PC-9 (cell line): Measurements from ENCODE around the gene TAF3. TPM values are rescaled to one million over a fixed set of nuclear protein-coding genes. Genes with fewer than 3 reads are reported as not detected.
A peak's percentile ranks its signal among the peaks of the same experiment; 100 is the strongest.

Experiments used
- BruUV-seq: library from RNA; stranded (reverse); fragments of 400-500 nt; replicated peaks from 2 replicates; lab custom pipeline; 2021; lab: Mats Ljungman, UMichigan
- CTCF ChIA-PET: fragments of 300-600 bp; sonication (Branson Sonifier 250); formaldehyde crosslinking; loops from one replicate; lab custom pipeline; 2022; ENCODE audit warnings: antibody characterized with exemption; lab: Charles Lee
- POLR2A ChIA-PET: fragments of 300-600 bp; sonication (Branson Sonifier 250); formaldehyde crosslinking; loops from one replicate; lab custom pipeline; 2022; ENCODE audit warnings: antibody characterized with exemption; ENCODE audit not compliant: unreplicated experiment; lab: Charles Lee
- DNase-seq, 2 experiments: peaks; one replicate each; pipeline versions ENCODE4 v3.0.0 to v3.0.0-alpha.2; 2015 to 2022; ENCODE audit warnings: mixed read lengths in 1 of 2
- H2AFZ ChIP-seq: fragments of 200-600 bp; sonication (generic); 2 replicates; pipeline ENCODE4 v1.8.1; 2017; ENCODE audit warnings: antibody characterized with exemption
- H3F3A ChIP-seq: fragments of 200-600 bp; sonication (generic); 2 replicates; pipeline ENCODE4 v1.8.1; 2017; ENCODE audit warnings: antibody characterized with exemption, mild to moderate bottlenecking, low read depth; ENCODE audit not compliant: insufficient read depth
- H3K27ac ChIP-seq: fragments of 200-600 bp; sonication (generic); 2 replicates; pipeline ENCODE4 v1.6.1; 2016; ENCODE audit warnings: mixed run types
- H3K27me3 ChIP-seq: fragments of 200-600 bp; sonication (generic); 2 replicates; pipeline ENCODE4 v1.6.1; 2016; ENCODE audit warnings: low read depth, mixed run types; ENCODE audit not compliant: insufficient read depth
- H3K36me3 ChIP-seq: fragments of 200-600 bp; sonication (generic); 2 replicates; pipeline ENCODE4 v1.6.1; 2016; ENCODE audit warnings: low read depth, mixed run types
- H3K4me1 ChIP-seq: fragments of 200-600 bp; sonication (generic); replicated peaks from 2 replicates; pipeline ENCODE4 v1.6.1; 2016; ENCODE audit warnings: mixed run types; ENCODE audit not compliant: insufficient read depth
- H3K4me2 ChIP-seq: fragments of 200-600 bp; sonication (generic); 2 replicates; pipeline ENCODE4 v1.6.1; 2017; ENCODE audit warnings: mixed run types
- H3K4me3 ChIP-seq: fragments of 200-600 bp; sonication (generic); 2 replicates; pipeline ENCODE4 v1.6.1; 2016; ENCODE audit warnings: mixed run types
- H3K79me2 ChIP-seq: fragments of 200-600 bp; sonication (generic); 2 replicates; pipeline ENCODE4 v1.6.1; 2017; ENCODE audit warnings: low read depth, mixed run types
- H3K9me2 ChIP-seq: fragments of 200-600 bp; sonication (generic); 2 replicates; pipeline ENCODE4 v1.8.1; 2017; ENCODE audit warnings: mild to moderate bottlenecking; ENCODE audit not compliant: insufficient read depth
- H3K9me3 ChIP-seq: fragments of 200-600 bp; sonication (generic); 2 replicates; pipeline ENCODE4 v1.8.1; 2016; ENCODE audit warnings: low read depth; ENCODE audit not compliant: insufficient read depth
- H4K20me1 ChIP-seq: fragments of 200-600 bp; sonication (generic); 2 replicates; pipeline ENCODE4 v1.8.1; 2017; ENCODE audit not compliant: insufficient read depth
- CTCF ChIP-seq: fragments of 200-600 bp; sonication (generic); conservative IDR thresholded peaks from 2 replicates; pipeline ENCODE4 v1.6.1; 2017; ENCODE audit warnings: mixed run types, antibody characterized with exemption, mild to moderate bottlenecking, moderate library complexity
- EZH2 ChIP-seq: fragments of 200-600 bp; sonication (generic); IDR thresholded peaks from 2 replicates; pipeline ENCODE4 v1.8.0; 2017; ENCODE audit warnings: antibody characterized with exemption, low read depth
- intact Hi-C: fragments of 100-400 bp; cut with micrococcal nuclease; formaldehyde crosslinking; loops from one replicate; pipeline ENCODE4 v1.10.0; 2022; ENCODE audit not compliant: unreplicated experiment
- total RNA-seq: library from RNA; stranded (reverse); gene quantifications from 2 replicates; pipeline ENCODE4 v1.2.3, GENCODE V29; 2021

Gene TAF3
- total RNA-seq, 1 experiment from 2014 or later = 7.7 TPM

GRCh38 chr10:7955446-7955845, 137.1 kb downstream of the TAF3 start:
- intact Hi-C loops = no loop called here

GRCh38 chr10:7956508-7956907, 138.2 kb downstream of the TAF3 start:
- H3F3A ChIP-seq = no peaks in the 10 kb centered on the region
- peaks cover 10% of the 10 kb centered on the region for H3K4me1 ChIP-seq
- H3K27me3 ChIP-seq = no peaks in the 10 kb centered on the region
- intact Hi-C loops = no loop called here
- POLR2A ChIA-PET = no interaction called here
- no peaks in the 10 kb centered on the region for H3K9me3 ChIP-seq
- no peak for DNase-seq
- H3K4me2 ChIP-seq = no peak overlapping the region
- no peaks in the 10 kb centered on the region for H4K20me1 ChIP-seq
- no TSS peak for BruUV-seq
- no peaks in the 10 kb centered on the region for H3K36me3 ChIP-seq
- CTCF ChIA-PET = no interaction called here
- peak overlapping the region; percentile 37; the same call in 1 of the 2 replicates for H3K27ac ChIP-seq
- no peaks in the 10 kb centered on the region for H3K9me2 ChIP-seq
- no peak overlapping the region for H2AFZ ChIP-seq
- TF ChIP-seq EZH2 (no peak), CTCF (no peak)
- H3K79me2 ChIP-seq = no peaks in the 10 kb centered on the region
- H3K4me3 ChIP-seq = no peak overlapping the region

More at GRCh38 chr10:7955446-7955845, 137.1 kb downstream of the TAF3 start:
- Histone ChIP-seq H3K4me2 (no peak overlapping the region), H3K36me3 (no peaks in the 10 kb centered on the region), H3K4me3 (no peak overlapping the region), H3K4me1 (peaks cover 10% of the 10 kb centered on the region), H3K9me3 (no peaks in the 10 kb centered on the region), H3K79me2 (no peaks in the 10 kb centered on the region), H3F3A (no peaks in the 10 kb centered on the region), H3K27ac (no peak overlapping the region), H4K20me1 (no peaks in the 10 kb centered on the region), H3K27me3 (no peaks in the 10 kb centered on the region), H3K9me2 (no peaks in the 10 kb centered on the region), H2AFZ (no peak overlapping the region)
- ChIA-PET CTCF (no interaction called here), POLR2A (no interaction called here)
- TF ChIP-seq EZH2 = no peak
- TF ChIP-seq CTCF = no peak
- no peak for DNase-seq
- no TSS peak for BruUV-seq

DNA sequence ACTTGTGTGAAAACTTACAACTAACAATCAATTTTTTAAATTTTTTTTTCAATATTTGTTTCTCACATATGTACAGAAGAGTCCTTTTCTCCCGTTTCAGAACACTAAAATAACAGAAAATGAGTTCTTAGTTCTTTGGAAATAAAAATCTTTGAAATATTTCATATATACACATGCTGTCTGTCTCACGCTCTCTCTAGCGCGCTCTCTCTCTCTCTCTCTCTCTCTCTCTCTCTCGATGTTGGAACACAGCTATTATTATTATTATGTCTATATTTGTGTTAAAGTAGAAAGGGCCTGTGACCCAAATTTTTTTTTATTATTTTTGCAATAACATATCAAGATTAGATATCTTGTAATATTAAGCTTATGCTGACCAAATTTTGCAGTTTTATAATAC, 139.3 kb downstream of the TAF3 start:
- no peaks in the 10 kb centered on the region for H3K9me2 ChIP-seq
- no peaks in the 10 kb centered on the region for H3F3A ChIP-seq
- TF ChIP-seq EZH2 (no peak), CTCF (no peak)
- BruUV-seq = no TSS peak
- no peak for DNase-seq
- H3K9me3 ChIP-seq = no peaks in the 10 kb centered on the region
- H3K4me3 ChIP-seq = no peak overlapping the region
- POLR2A ChIA-PET = interaction anchor here (0.5 kb wide), 1 partner anchor 10 kb away, joined by 4 read pairs; no protein-coding TSS in a partner anchor
- no peak overlapping the region for H3K4me2 ChIP-seq
- no peaks in the 10 kb centered on the region for H3K27me3 ChIP-seq
- CTCF ChIA-PET = no interaction called here
- no peak overlapping the region for H3K27ac ChIP-seq
- no peaks in the 10 kb centered on the region for H3K36me3 ChIP-seq
- H2AFZ ChIP-seq = no peak overlapping the region
- no peaks in the 10 kb centered on the region for H4K20me1 ChIP-seq
- intact Hi-C loops = no loop called here
- H3K79me2 ChIP-seq = no peaks in the 10 kb centered on the region
- peaks cover 10% of the 10 kb centered on the region for H3K4me1 ChIP-seq
